Left lung (tissue), 10 donors: Measurements from ENCODE around the gene GFER. TPM values are rescaled to one million over a fixed set of nuclear protein-coding genes. Genes with fewer than 3 reads are reported as not detected.

Experiments
- ATAC-seq: fragments of 200-7000 bp; cut with Tn5 transposase; one replicate; pipeline ENCODE4 v1.9.1; 2020; ENCODE audit warnings: moderate library complexity
- DNase-seq, 4 donors: peaks; one replicate each; pipeline ENCODE4 v3.0.0-alpha.2; 2013 to 2020
- H3K27ac ChIP-seq, 2 donors: fragments of 200-600 bp; sonication (generic) in 1 of 2; one replicate each; pipeline versions ENCODE4 v1.5.0 to v1.8.0; 2020 to 2021
- H3K27me3 ChIP-seq, 2 donors: fragments of 200-600 bp; sonication (generic) in 1 of 2; one replicate each; pipeline versions ENCODE4 v1.5.0 to v1.8.0; 2020 to 2021
- H3K36me3 ChIP-seq, 2 donors: fragments of 200-600 bp; sonication (generic) in 1 of 2; one replicate each; pipeline versions ENCODE4 v1.5.0 to v1.8.0; 2020 to 2021
- H3K4me1 ChIP-seq, 2 donors: fragments of 200-600 bp; one replicate each; pipeline ENCODE4 v1.8.0; 2021
- H3K4me3 ChIP-seq, 2 donors: fragments of 200-600 bp; sonication (generic) in 1 of 2; one replicate each; pipeline versions ENCODE4 v1.5.0 to v1.8.0; 2020 to 2021; ENCODE audit warnings: mild to moderate bottlenecking in 1 of 2
- H3K9me3 ChIP-seq, 2 donors: fragments of 200-600 bp; sonication (generic) in 1 of 2; one replicate each; pipeline versions ENCODE4 v1.5.0 to v1.8.0; 2020 to 2021
- CTCF ChIP-seq, 2 donors: fragments of 200-600 bp; sonication (generic) in 1 of 2; IDR thresholded peaks; one replicate each; pipeline versions ENCODE4 v1.5.0 to v1.8.0; 2021; ENCODE audit warnings: antibody characterized with exemption in 2 of 2
- intact Hi-C, 2 donors: fragments of 100-400 bp; cut with DNase I; formaldehyde crosslinking; loops; one replicate each; pipeline versions ENCODE4 v1.11.2 to v1.14.2; 2022
- polyA plus RNA-seq, 6 donors: library from polyadenylated mRNA; unstranded; fragments of 120-200 nt; gene quantifications; one replicate each; pipeline ENCODE4 v1.2.1, GENCODE V29; 2013; ENCODE audit not compliant: insufficient read length in 6 of 6
- total RNA-seq, 2 donors: library from RNA; stranded (reverse); fragmentation: NEBNext Ultra II Directional; extraction: Animal tissue kit (Norgen Biotek cat#: 25700); gene quantifications; one replicate each; pipeline ENCODE4 v1.2.1, GENCODE V29; 2021
- donor health status: DM: no; HTN: yes; CAD: no.
- donor health status: DM: no; HTN: no; CAD: no.

GFER gene
- total and polyA plus RNA-seq, 8 donors: 15.7 to 26.1 (median 20.0) TPM

- intact Hi-C loops: no loop called here
- peaks cover 0 to 16% of the 10 kb centered on the region in 2 donors for H3K36me3 ChIP-seq
- no peak for TF ChIP-seq CTCF (IDR thresholded peaks at IDR 0.05)
- ATAC-seq (no peak), DNase-seq (no peak)
- H3K27ac ChIP-seq: no peak overlapping the region
- H3K9me3 ChIP-seq: no peaks in the 10 kb centered on the region
- H3K4me1 ChIP-seq: peaks cover 6 to 36% of the 10 kb centered on the region in 2 donors
- no peaks in the 10 kb centered on the region for H3K27me3 ChIP-seq
- H3K4me3 ChIP-seq: no peak overlapping the region
These were observed 39.3 kb upstream of the GFER start for GRCh38 chr16:1944612-1945199.

- ATAC-seq (no peak), DNase-seq (no peak)
- intact Hi-C loops: no loop called here
- Histone ChIP-seq H3K27me3 (no peaks in the 10 kb centered on the region), H3K4me3 (no peak overlapping the region), H3K4me1 (peaks cover 6 to 26% of the 10 kb centered on the region in 2 donors), H3K27ac (no peak overlapping the region), H3K9me3 (no peaks in the 10 kb centered on the region), H3K36me3 (peaks cover 0 to 6% of the 10 kb centered on the region in 2 donors)
- TF ChIP-seq CTCF (IDR thresholded peaks at IDR 0.05): no peak
These were observed 38.2 kb upstream of the GFER start for GRCh38 chr16:1945559-1946391.

GRCh38 chr16:1946495-1947368, 37.3 kb upstream of the GFER start:
- Histone ChIP-seq H3K36me3 (no peaks in the 10 kb centered on the region), H3K27me3 (no peaks in the 10 kb centered on the region), H3K27ac (no peak overlapping the region), H3K9me3 (no peaks in the 10 kb centered on the region), H3K4me3 (no peak overlapping the region), H3K4me1 (peaks cover 6 to 16% of the 10 kb centered on the region in 2 donors)
- no peak for TF ChIP-seq CTCF (IDR thresholded peaks at IDR 0.05)
- DNase-seq: no peak
- no peak for ATAC-seq
- intact Hi-C loops: no loop called here

GRCh38 chr16:1947369-1947670, 36.7 kb upstream of the GFER start:
- Histone ChIP-seq H3K9me3 (no peaks in the 10 kb centered on the region), H3K4me1 (peaks cover 2 to 10% of the 10 kb centered on the region in 2 donors), H3K27ac (no peak overlapping the region), H3K36me3 (no peaks in the 10 kb centered on the region), H3K4me3 (no peak overlapping the region), H3K27me3 (no peaks in the 10 kb centered on the region)
- no peak for DNase-seq
- no peak for TF ChIP-seq CTCF (IDR thresholded peaks at IDR 0.05)
- intact Hi-C loops: no loop called here
- no peak for ATAC-seq

- Histone ChIP-seq H3K27me3 (no peaks in the 10 kb centered on the region), H3K4me3 (no peak overlapping the region), H3K4me1 (no peaks in the 10 kb centered on the region), H3K36me3 (no peaks in the 10 kb centered on the region), H3K27ac (no peak overlapping the region), H3K9me3 (no peaks in the 10 kb centered on the region)
- ATAC-seq: no peak
- DNase-seq: no peak
- no peak for TF ChIP-seq CTCF (IDR thresholded peaks at IDR 0.05)
- intact Hi-C loops: no loop called here
These were observed 34.5 kb upstream of the GFER start for GRCh38 chr16:1949507-1949906.
